HFFc6 (cell line): Measurements from ENCODE around the gene SIVA1. TPM values are rescaled to one million over a fixed set of nuclear protein-coding genes. Genes with fewer than 3 reads are reported as not detected.

Source experiments
- DNase-seq: peaks from one replicate; pipeline ENCODE4 v3.0.0-alpha.2; 2018
- H3K27ac Mint-ChIP-seq: 2 replicates; pipeline ENCODE4 v1.8.0; 2020; ENCODE audit warnings: mild to moderate bottlenecking, mixed read lengths
- H3K27me3 Mint-ChIP-seq: 2 replicates; pipeline ENCODE4 v1.8.0; 2021; ENCODE audit warnings: mild to moderate bottlenecking, moderate library complexity, mixed read lengths; ENCODE audit not compliant: insufficient read depth
- H3K36me3 Mint-ChIP-seq: 2 replicates; pipeline ENCODE4 v1.8.0; 2021; ENCODE audit warnings: low read depth, mixed read lengths
- H3K4me1 Mint-ChIP-seq: 2 replicates; pipeline ENCODE4 v1.8.0; 2020; ENCODE audit warnings: low read depth, mixed read lengths
- H3K4me3 Mint-ChIP-seq: 2 replicates; pipeline ENCODE4 v1.8.0; 2020; ENCODE audit warnings: mild to moderate bottlenecking, moderate library complexity, mixed read lengths
- H3K9me3 Mint-ChIP-seq: 2 replicates; pipeline ENCODE4 v1.8.0; 2020; ENCODE audit warnings: mild to moderate bottlenecking, mixed read lengths
- total RNA-seq, 6 experiments: library from RNA; stranded (reverse); fragmentation: NEBNext Ultra II Directional; extraction: Animal tissue kit (Norgen Biotek cat#: 25700); gene quantifications; 2 replicates in 1 of 6; 3 replicates in 5 of 6; pipeline ENCODE4 v1.2.3, GENCODE V29; 2021
- TF ChIP-seq, protein P1 (sequence below): fragments of 200-600 bp; sonication (generic); IDR thresholded peaks from 2 replicates; pipeline ENCODE4 v1.5.0; 2021; ENCODE audit warnings: antibody characterized with exemption, mild to moderate bottlenecking

SIVA1 gene
- total RNA-seq, 6 experiments from 2014 or later, result 78.3 to 95.8 (median 82.5) TPM

DNA sequence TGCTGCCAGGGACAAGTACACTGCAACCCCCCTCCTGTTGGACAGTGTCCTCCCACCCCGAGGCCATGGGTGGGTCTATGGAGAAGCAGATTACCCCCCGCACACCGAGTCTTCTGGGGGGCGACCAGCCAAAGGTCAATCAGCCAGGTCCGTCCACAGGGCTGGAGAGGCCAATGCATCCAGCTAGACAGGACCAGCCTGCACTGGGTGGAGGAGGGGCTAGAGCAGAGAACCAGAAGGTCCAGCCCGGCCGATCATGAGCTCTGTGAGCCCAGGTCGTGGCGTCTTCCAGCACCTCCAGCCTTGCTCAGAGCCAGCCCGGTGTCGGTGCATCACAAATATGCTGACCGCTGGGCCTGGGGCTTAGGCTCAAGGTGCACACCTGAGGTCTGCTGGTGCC lies 37.1 kb upstream of the SIVA1 start:
- H3K4me3 Mint-ChIP-seq, result no peak overlapping the region
- peaks cover 18% of the 10 kb centered on the region for H3K36me3 Mint-ChIP-seq
- H3K9me3 Mint-ChIP-seq, result no peaks in the 10 kb centered on the region
- H3K4me1 Mint-ChIP-seq, result no peaks in the 10 kb centered on the region
- no peak for DNase-seq
- H3K27ac Mint-ChIP-seq, result no peak overlapping the region
- 0 out of 2 replicates have a peak, but pooled peaks cover 3% of the 10 kb centered on the region for H3K27me3 Mint-ChIP-seq
- TF ChIP-seq, protein P1, sequence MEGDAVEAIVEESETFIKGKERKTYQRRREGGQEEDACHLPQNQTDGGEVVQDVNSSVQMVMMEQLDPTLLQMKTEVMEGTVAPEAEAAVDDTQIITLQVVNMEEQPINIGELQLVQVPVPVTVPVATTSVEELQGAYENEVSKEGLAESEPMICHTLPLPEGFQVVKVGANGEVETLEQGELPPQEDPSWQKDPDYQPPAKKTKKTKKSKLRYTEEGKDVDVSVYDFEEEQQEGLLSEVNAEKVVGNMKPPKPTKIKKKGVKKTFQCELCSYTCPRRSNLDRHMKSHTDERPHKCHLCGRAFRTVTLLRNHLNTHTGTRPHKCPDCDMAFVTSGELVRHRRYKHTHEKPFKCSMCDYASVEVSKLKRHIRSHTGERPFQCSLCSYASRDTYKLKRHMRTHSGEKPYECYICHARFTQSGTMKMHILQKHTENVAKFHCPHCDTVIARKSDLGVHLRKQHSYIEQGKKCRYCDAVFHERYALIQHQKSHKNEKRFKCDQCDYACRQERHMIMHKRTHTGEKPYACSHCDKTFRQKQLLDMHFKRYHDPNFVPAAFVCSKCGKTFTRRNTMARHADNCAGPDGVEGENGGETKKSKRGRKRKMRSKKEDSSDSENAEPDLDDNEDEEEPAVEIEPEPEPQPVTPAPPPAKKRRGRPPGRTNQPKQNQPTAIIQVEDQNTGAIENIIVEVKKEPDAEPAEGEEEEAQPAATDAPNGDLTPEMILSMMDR, result no peak

DNA sequence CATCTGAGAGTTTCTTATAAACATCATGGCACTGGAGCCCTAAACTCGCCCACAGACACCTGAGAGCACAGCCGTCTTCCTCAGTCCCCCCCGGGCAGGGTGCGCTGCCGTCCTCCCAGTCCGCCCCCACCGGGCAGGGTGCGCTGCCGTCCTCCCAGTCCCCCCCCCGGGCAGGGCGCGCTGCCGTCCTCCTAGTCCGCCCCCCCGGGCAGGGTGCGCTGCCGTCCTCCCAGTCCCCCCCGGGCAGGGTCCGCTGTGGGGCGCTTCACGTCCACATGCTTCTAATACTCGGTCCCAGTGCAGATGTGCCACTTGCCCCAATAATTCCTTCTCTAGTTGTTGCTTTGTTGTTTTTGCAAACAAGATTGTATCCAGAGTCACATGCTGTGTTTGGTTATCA lies 35.8 kb upstream of the SIVA1 start:
- peak overlapping the region; percentile 15; the same call in 1 of the 2 replicates for H3K27ac Mint-ChIP-seq

DNA sequence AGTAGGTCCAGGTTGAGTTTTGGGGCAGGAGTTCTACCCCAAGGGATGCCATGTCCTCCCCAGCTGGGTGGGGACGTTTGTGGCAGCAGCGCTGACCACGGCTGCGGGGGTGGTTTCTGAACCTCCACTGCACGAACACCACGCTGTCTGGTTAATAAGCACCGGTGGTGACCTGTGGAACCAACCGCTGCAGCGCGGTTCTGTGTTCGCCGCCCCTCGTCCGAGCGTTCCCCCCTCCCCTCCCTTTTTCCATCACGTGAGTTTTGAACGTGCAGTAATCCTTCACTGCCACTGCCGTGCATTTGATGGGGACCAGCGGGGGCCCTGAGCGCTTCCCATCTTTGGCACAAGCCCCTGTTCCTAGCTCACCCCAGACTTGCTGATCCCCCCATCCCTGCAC lies 35.3 kb upstream of the SIVA1 start:
- Mint-ChIP-seq H3K27ac (peak overlapping the region; percentile 15; the same call in 1 of the 2 replicates), H3K36me3 (peaks cover 18% of the 10 kb centered on the region), H3K9me3 (no peaks in the 10 kb centered on the region), H3K27me3 (0 out of 2 replicates have a peak, but pooled peaks cover 3% of the 10 kb centered on the region), H3K4me3 (no peak overlapping the region), H3K4me1 (peaks cover 13% of the 10 kb centered on the region)
- no peak for DNase-seq
- TF ChIP-seq, protein P1, result no peak

More for the DNA sequence above, 35.8 kb upstream of the SIVA1 start:
- Mint-ChIP-seq H3K4me1 (peaks cover 8% of the 10 kb centered on the region), H3K36me3 (peaks cover 18% of the 10 kb centered on the region), H3K9me3 (no peaks in the 10 kb centered on the region), H3K27me3 (0 out of 2 replicates have a peak, but pooled peaks cover 3% of the 10 kb centered on the region), H3K4me3 (no peak overlapping the region)
- TF ChIP-seq, protein P1, result no peak
- no peak for DNase-seq

DNA sequence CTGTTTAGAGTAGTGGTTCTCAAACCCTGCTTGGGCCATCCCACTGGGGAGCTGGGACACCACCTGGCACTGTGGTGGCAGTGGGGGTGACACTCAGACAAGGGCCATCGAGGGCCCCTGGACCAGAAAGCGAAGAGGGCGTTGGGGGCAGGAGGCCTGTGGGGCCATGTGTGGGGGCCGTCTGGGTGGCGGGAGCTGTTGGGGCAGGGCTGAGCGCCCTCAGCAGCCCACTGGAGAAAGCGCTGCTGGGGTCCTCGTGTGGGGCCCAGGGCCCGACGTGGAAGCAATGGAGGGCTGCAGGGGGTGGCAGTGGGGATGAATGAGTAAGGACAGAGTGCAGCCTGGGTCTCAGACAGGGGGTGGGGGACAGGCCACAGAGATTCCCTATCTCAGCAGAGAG lies 34.8 kb upstream of the SIVA1 start:
- 0 out of 2 replicates have a peak, but pooled peaks cover 3% of the 10 kb centered on the region for H3K27me3 Mint-ChIP-seq
- TF ChIP-seq, protein P1, result no peak
- H3K9me3 Mint-ChIP-seq, result no peaks in the 10 kb centered on the region
- no peak overlapping the region for H3K4me3 Mint-ChIP-seq
- no peak overlapping the region for H3K27ac Mint-ChIP-seq
- H3K36me3 Mint-ChIP-seq, result peaks cover 18% of the 10 kb centered on the region
- H3K4me1 Mint-ChIP-seq, result peaks cover 13% of the 10 kb centered on the region
- no peak for DNase-seq

DNA sequence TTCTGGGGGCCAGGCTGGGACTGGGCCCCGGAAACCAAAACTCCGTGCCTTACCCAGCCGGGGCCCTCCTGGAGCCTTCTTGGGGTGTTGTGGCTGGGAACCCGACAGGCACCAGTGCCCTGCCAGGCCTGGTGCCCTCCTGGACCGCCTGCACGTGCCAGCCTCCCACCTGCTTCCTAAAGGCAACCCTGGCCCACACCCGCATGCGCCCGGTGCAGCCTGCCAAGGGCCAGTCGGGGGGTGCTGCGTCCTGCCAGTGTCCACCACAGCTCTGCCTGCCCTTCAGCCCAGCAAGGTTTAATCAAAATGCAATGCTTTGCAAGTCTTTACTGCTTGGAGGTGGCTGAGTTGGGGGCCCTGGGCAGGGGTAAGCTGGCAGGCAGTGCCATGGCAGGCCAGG lies 34.1 kb upstream of the SIVA1 start:
- H3K27ac Mint-ChIP-seq, result no peak overlapping the region
- TF ChIP-seq, protein P1, result no peak
- no peak overlapping the region for H3K4me3 Mint-ChIP-seq

DNA sequence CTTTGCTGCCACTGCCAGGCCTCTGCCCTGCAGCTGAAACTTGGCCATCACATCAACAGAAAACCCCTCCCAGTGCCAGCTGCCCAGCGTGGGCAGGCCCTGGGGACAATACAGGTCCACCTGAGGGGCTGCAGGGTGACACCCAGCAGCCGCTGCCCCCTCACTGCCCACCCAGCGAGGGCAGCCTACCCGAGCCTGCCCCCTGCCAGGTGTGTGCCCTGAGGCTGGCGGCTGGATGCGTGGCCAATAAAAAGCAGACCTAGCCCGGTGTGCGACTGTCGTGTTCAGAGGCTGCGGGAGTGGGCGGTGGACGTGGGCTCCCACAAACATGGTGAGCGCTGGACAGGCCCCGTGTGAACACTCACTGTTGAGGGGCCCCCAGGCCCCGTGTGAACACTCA lies 33.6 kb upstream of the SIVA1 start:
- TF ChIP-seq, protein P1, result no peak
- Mint-ChIP-seq H3K36me3 (peaks cover 18% of the 10 kb centered on the region), H3K27me3 (0 out of 2 replicates have a peak, but pooled peaks cover 3% of the 10 kb centered on the region), H3K27ac (no peak overlapping the region), H3K4me1 (peaks cover 13% of the 10 kb centered on the region), H3K4me3 (no peak overlapping the region), H3K9me3 (no peaks in the 10 kb centered on the region)
- DNase-seq, result no peak

More for the DNA sequence above, 34.1 kb upstream of the SIVA1 start:
- Mint-ChIP-seq H3K27me3 (0 out of 2 replicates have a peak, but pooled peaks cover 3% of the 10 kb centered on the region), H3K4me1 (peaks cover 13% of the 10 kb centered on the region), H3K9me3 (no peaks in the 10 kb centered on the region), H3K36me3 (peaks cover 18% of the 10 kb centered on the region)
- DNase-seq, result no peak
